ENCODE results near the gene TAL1.

GRCh38 chr1:47181095-47181954 is 50.7 kb downstream of the TAL1 start:
- no peak for TF ChIP-seq CTCF (conservative IDR thresholded peaks at IDR 0.05; ENCODE audit: low read length)
- TF ChIP-seq EZH2phosphoT487 (IDR thresholded peaks at IDR 0.05; ENCODE audit: borderline replicate concordance) = no peak
